K562 (cell line): ENCODE data around the gene PXMP2. TPM values are rescaled to one million over a fixed set of nuclear protein-coding genes. Genes with fewer than 3 reads are reported as not detected.

Experiments used
- ATAC-seq: fragments of 200-7000 bp; cut with Tn5 transposase; 3 replicates; pipeline ENCODE4 v1.9.1; 2020; ENCODE audit warnings: moderate library complexity
- BruUV-seq: library from RNA; stranded (reverse); fragments of 400-500 nt; replicated peaks from 2 replicates; lab custom pipeline; 2021; lab: Mats Ljungman, UMichigan
- CTCF ChIA-PET: fragments of 300-600 bp; formaldehyde crosslinking; extraction: SDS; loops from one replicate; lab custom pipeline; 2021; ENCODE audit warnings: low intra/inter-chr PET ratio; lab: Yijun Ruan, JAX
- POLR2A ChIA-PET: fragments of 300-600, 350-650 bp; sonication (Branson Sonifier 250); formaldehyde crosslinking; extraction: SDS; loops from one replicate; lab custom pipeline; 2021; ENCODE audit warnings: antibody characterized with exemption, inconsistent platforms; lab: Yijun Ruan, JAX
- DNase-seq, 4 experiments: peaks; one replicate each; pipeline versions ENCODE4 v3.0.0 to v3.0.0-alpha.2; 2011 to 2018; ENCODE audit warnings: low spot score in 3 of 4, mixed read lengths in 3 of 4; ENCODE audit errors: extremely low read depth in 1 of 4
- FAIRE-seq: peaks from 2 replicates; lab custom pipeline; 2011; peaks lifted over from hg19 to GRCh38; lab: Jason Lieb, UNC
- H2AFZ ChIP-seq: 2 replicates; pipeline ENCODE4 v1.6.0; 2011; ENCODE audit warnings: low read depth, low read length, control low read depth, inconsistent platforms
- H3K27ac ChIP-seq: fragments of 200-600 bp; 3 replicates; pipeline ENCODE4 v1.8.0; 2011; ENCODE audit warnings: low read depth, mild to moderate bottlenecking, control low read depth, inconsistent platforms, low read length, moderate library complexity, mixed read lengths; ENCODE audit errors: extremely low read depth
- H3K27me3 ChIP-seq, 2 experiments: fragments of 300-600 bp in 1 of 2; 2 replicates in 1 of 2; 3 replicates in 1 of 2; pipeline versions ENCODE4 v1.6.0 to v1.8.0; 2011; ENCODE audit warnings: inconsistent platforms in 2 of 2, low read length in 2 of 2, mild to moderate bottlenecking in 1 of 2, mixed read lengths in 1 of 2, moderate library complexity in 1 of 2; ENCODE audit not compliant: control insufficient read depth in 2 of 2, insufficient read depth in 2 of 2
- H3K36me3 ChIP-seq: fragments of 300-600 bp; 3 replicates; pipeline ENCODE4 v1.8.0; 2011; ENCODE audit warnings: mild to moderate bottlenecking, low read length, inconsistent platforms; ENCODE audit not compliant: control insufficient read depth, insufficient read depth
- H3K4me1 ChIP-seq, 2 experiments: fragments of 200-600 bp in 1 of 2; replicated peaks in 1 of 2; 2 replicates in 1 of 2; 3 replicates in 1 of 2; pipeline versions ENCODE4 v1.5.1 to v1.8.0; 2011; ENCODE audit warnings: inconsistent platforms in 2 of 2, low read length in 2 of 2, mild to moderate bottlenecking in 1 of 2, mixed read lengths in 1 of 2, moderate library complexity in 1 of 2; ENCODE audit not compliant: control insufficient read depth in 2 of 2, insufficient read depth in 2 of 2
- H3K4me2 ChIP-seq: 2 replicates; pipeline ENCODE4 v1.6.1; 2011; ENCODE audit warnings: low read length, control low read depth, inconsistent platforms, mixed read lengths; ENCODE audit not compliant: insufficient read depth
- H3K4me3 ChIP-seq: fragments of 200-600 bp; sonication (generic), shearing (Covaris generic); 2 replicates; pipeline ENCODE4 v1.5.1; 2016; ENCODE audit warnings: control low read depth, inconsistent platforms
- H3K79me2 ChIP-seq: fragments of 200-600 bp; 3 replicates; pipeline ENCODE4 v1.8.0; 2011; ENCODE audit warnings: low read length, inconsistent platforms; ENCODE audit not compliant: control insufficient read depth, insufficient read depth
- H3K9ac ChIP-seq, 2 experiments: 2 replicates each; pipeline versions ENCODE4 v1.6.0 to v1.6.1; 2011; ENCODE audit warnings: low read depth in 2 of 2, low read length in 2 of 2, control low read depth in 1 of 2, inconsistent platforms in 1 of 2, mild to moderate bottlenecking in 1 of 2, mixed read lengths in 1 of 2; ENCODE audit not compliant: insufficient read depth in 1 of 2
- H3K9me1 ChIP-seq: one replicate; pipeline ENCODE4 v1.6.0; 2011; ENCODE audit warnings: inconsistent platforms, mild to moderate bottlenecking, low read length, moderate library complexity; ENCODE audit not compliant: control insufficient read depth, insufficient read depth
- H3K9me3 ChIP-seq: replicated peaks from 2 replicates; pipeline ENCODE4 v1.5.1; 2011; ENCODE audit warnings: low read depth, low read length, inconsistent platforms; ENCODE audit not compliant: control insufficient read depth, insufficient read depth
- H4K20me1 ChIP-seq: replicated peaks from 2 replicates; pipeline ENCODE4 v1.6.1; 2011; ENCODE audit warnings: low read length, inconsistent platforms, mixed read lengths; ENCODE audit not compliant: control insufficient read depth, insufficient read depth
- BRF2 ChIP-seq: IDR thresholded peaks from 3 replicates; pipeline ENCODE4 v1.6.1; 2011; ENCODE audit warnings: borderline replicate concordance, mild to moderate bottlenecking; ENCODE audit not compliant: insufficient read length, insufficient read depth
- CHD1 ChIP-seq: fragments of 200-600 bp; sonication (generic); IDR thresholded peaks from one replicate; pipeline ENCODE4 v1.6.1; 2012; ENCODE audit warnings: mild to moderate bottlenecking, moderate library complexity, low read length, inconsistent platforms
- FOXP1 ChIP-seq: sonication (generic); formaldehyde crosslinking; IDR thresholded peaks from 2 replicates; pipeline ENCODE4 v1.8.0; 2022; ENCODE audit warnings: mild to moderate bottlenecking, missing genetic modification reagents
- MNT ChIP-seq, 2 experiments: fragments of 450-650 bp; conservative IDR thresholded peaks; 2 replicates each; pipeline ENCODE4 v1.6.1; 2017; ENCODE audit warnings: mild to moderate bottlenecking in 2 of 2, moderate library complexity in 2 of 2
- POLR2G ChIP-seq: fragments of 200-400 bp; formaldehyde crosslinking; IDR thresholded peaks from 2 replicates; pipeline ENCODE4 v1.6.1; 2017; ENCODE audit warnings: low read depth, mild to moderate bottlenecking, antibody characterized with exemption, low read length, moderate library complexity
- SP1 ChIP-seq: sonication (generic); formaldehyde crosslinking; IDR thresholded peaks from 2 replicates; pipeline ENCODE4 v1.8.1; 2022; ENCODE audit warnings: mild to moderate bottlenecking, missing genetic modification reagents
- THRB ChIP-seq: fragments of 450-650 bp; formaldehyde crosslinking; conservative IDR thresholded peaks from 2 replicates; pipeline ENCODE4 v1.4.0; 2022; ENCODE audit warnings: mild to moderate bottlenecking, missing genetic modification characterization
- ZNF277 ChIP-seq: fragments of 250-450 bp; sonication (Bioruptor Pico); IDR thresholded peaks from 2 replicates; pipeline ENCODE4 v1.8.0; 2022; ENCODE audit warnings: inconsistent platforms, mild to moderate bottlenecking, moderate library complexity, borderline replicate concordance
- WGBS: fragments of 100-300 bp; shearing (Covaris generic); methylation state at CpG from one replicate; pipeline ENCODE4 v1.1.6; 2016; ENCODE audit warnings: low coverage, mixed read lengths; ENCODE audit not compliant: insufficient coverage; ENCODE audit errors: missing lambda C conversion rate; 5-methylcytosine and 5-hydroxymethylcytosine counted together
- in situ Hi-C: fragments of 300-500 bp; cut with MboI; formaldehyde crosslinking; loops from 4 replicates; pipeline ENCODE4 v1.15.0; 2018; ENCODE audit warnings: inconsistent platforms, mixed read lengths
- intact Hi-C: fragments of 100-400 bp; cut with micrococcal nuclease; formaldehyde crosslinking; loops from 2 replicates; pipeline ENCODE4 v1.14.2; 2022
- polyA plus RNA-seq, 8 experiments: library from polyadenylated mRNA; depleted of rRNA in 4 of 8; stranded (reverse) in 5 of 8; unstranded in 3 of 8; fragments of >200 nt; fragmentation: Nextera tagmentation in 2 of 8; fragmentation: Illumina TruSeq in 1 of 8; extraction: Ambion mirVana in 2 of 8; extraction: Trizol in 1 of 8; gene quantifications; 2 replicates each; pipeline versions ENCODE4 v1.2.1 to v1.2.3, GENCODE V29; 2011 to 2014; ENCODE audit warnings: inconsistent platforms in 1 of 8, missing spikeins in 1 of 8
- total RNA-seq, 7 experiments: library from RNA; depleted of rRNA in 6 of 7; stranded (reverse); fragments of >200 nt in 6 of 7; fragmentation: Illumina TruSeq in 2 of 7; extraction: Trizol in 2 of 7; gene quantifications; 2 replicates each; pipeline versions ENCODE4 v1.2.1 to v1.2.3, GENCODE V29; 2011 to 2021; ENCODE audit warnings: low replicate concordance in 1 of 7

The PXMP2 gene
- total and polyA plus RNA-seq, 9 of the 15 experiments (the other 6 are each of a cell fraction or from before 2014, with no cell fraction given), result 3.0 to 66.1 (median 44.7) TPM

- H3K4me2 ChIP-seq, result no peak overlapping the region
- H3K27ac ChIP-seq, result no peak overlapping the region
- 95% methylated on average over 11 of the region's 13 CpGs for WGBS
- FAIRE-seq, result no peak
- H3K4me3 ChIP-seq, result no peak overlapping the region
- H4K20me1 ChIP-seq, result 0 out of 2 replicates have a peak, but pooled peaks cover 3% of the 10 kb centered on the region
- H3K27me3 ChIP-seq, result no peaks in the 10 kb centered on the region
- DNase-seq, result no peak
- intact Hi-C loops, result no loop called here
- BruUV-seq, result no TSS peak
- H3K9ac ChIP-seq, result no peak overlapping the region
- TF ChIP-seq THRB (CRISPR knock-in tag) (no peak), POLR2G (peak; percentile 29; the same call in 1 of the 2 replicates)
- peaks cover 99% of the 10 kb centered on the region for H3K36me3 ChIP-seq
- H3K9me1 ChIP-seq, result no peaks in the 10 kb centered on the region
- ChIA-PET CTCF (no interaction called here), POLR2A (interaction anchor here (0.6 kb wide), 1 partner anchor 10 kb away, joined by 3 read pairs; no protein-coding TSS in a partner anchor)
- in situ Hi-C loops, result no loop called here
- no peaks in the 10 kb centered on the region for H3K9me3 ChIP-seq
- H3K79me2 ChIP-seq, result no peaks in the 10 kb centered on the region
- no peaks in the 10 kb centered on the region for H3K4me1 ChIP-seq
- no peak overlapping the region for H2AFZ ChIP-seq
- no peak for ATAC-seq
Observed at GRCh38 chr12:132665149-132665491, 22.3 kb upstream of the PXMP2 start.

- CTCF ChIA-PET, result no interaction called here
- no peak overlapping the region for H3K9ac ChIP-seq
- FAIRE-seq (no peak), DNase-seq (no peak), ATAC-seq (no peak)
- H3K27me3 ChIP-seq, result no peaks in the 10 kb centered on the region
- BruUV-seq, result no TSS peak
- H3K9me3 ChIP-seq, result no peaks in the 10 kb centered on the region
- peaks cover 95% of the 10 kb centered on the region for H3K36me3 ChIP-seq
- H3K79me2 ChIP-seq, result no peaks in the 10 kb centered on the region
- H2AFZ ChIP-seq, result no peak overlapping the region
- WGBS, result 94% methylated on average over 6 of the region's 6 CpGs
- H3K4me2 ChIP-seq, result no peak overlapping the region
- POLR2A ChIA-PET, result interaction anchor here (0.6 kb wide), 1 partner anchor 11 kb away, joined by 3 read pairs; no protein-coding TSS in a partner anchor
- intact Hi-C loops, result no loop called here
- H3K9me1 ChIP-seq, result no peaks in the 10 kb centered on the region
- H4K20me1 ChIP-seq, result 0 out of 2 replicates have a peak, but pooled peaks cover 3% of the 10 kb centered on the region
- in situ Hi-C loops, result no loop called here
- H3K27ac ChIP-seq, result no peak overlapping the region
- no peaks in the 10 kb centered on the region for H3K4me1 ChIP-seq
- H3K4me3 ChIP-seq, result no peak overlapping the region
- TF ChIP-seq SP1, result no peak
- TF ChIP-seq ZNF277 (CRISPR knock-in tag), result no peak
- TF ChIP-seq FOXP1 (CRISPR knock-in tag), result no peak
- no peak for TF ChIP-seq CHD1
- no peak for TF ChIP-seq BRF2
- TF ChIP-seq MNT (conservative IDR thresholded peaks at IDR 0.05), result no peak
Observed at GRCh38 chr12:132665794-132666193, 21.6 kb upstream of the PXMP2 start.
